HG03025 (cell line): ENCODE data around the gene NELFB.

Experiments used
- ATAC-seq: cut with Tn5 transposase; IDR thresholded peaks from one replicate; pipeline ENCODE4 v1.9.1; 2021; ENCODE audit warnings: mild to moderate bottlenecking, moderate library complexity; ENCODE audit not compliant: unreplicated experiment, low FRiP score

Gene NELFB

DNA sequence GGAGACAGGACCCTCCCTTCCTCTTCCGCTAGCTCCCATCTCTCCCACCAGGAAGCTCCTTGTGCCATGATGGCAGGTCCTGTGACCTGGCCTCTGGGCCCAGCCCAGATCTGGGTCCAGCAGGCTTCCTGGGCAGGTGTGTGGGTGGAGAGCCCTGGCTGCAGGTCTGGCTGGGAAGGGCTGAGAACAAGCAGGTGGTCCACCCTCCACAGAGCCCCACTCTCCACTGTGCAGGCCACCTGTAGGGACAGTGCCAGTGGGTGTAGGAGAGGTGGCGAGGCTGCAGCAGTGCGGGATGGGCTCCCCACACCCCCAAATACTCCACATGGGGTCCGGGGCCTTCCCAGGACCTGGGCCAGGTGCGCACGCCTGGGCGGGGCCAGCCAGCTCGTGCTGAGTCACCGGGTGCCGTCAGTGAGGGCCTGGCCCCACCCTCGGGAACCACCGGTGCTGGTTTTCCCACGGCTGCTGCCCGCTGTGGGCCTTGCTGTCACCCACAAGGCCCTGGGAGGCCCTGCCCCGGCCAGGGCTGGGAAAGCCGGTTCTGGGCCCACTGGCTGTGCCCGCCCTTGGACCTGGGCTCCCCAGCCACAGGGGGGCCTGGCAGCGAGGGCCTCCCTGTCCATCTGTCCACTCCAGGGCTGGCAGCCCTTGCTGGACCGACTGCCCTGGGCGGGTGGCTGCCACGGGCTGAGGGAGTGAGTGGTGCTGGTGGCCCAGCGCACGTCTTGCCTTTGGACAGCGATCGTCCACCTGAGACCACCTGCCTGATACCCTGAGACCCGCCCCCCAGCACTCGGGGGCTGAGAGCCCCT lies 56.3 kb downstream of the NELFB start:
- no peak for ATAC-seq

DNA sequence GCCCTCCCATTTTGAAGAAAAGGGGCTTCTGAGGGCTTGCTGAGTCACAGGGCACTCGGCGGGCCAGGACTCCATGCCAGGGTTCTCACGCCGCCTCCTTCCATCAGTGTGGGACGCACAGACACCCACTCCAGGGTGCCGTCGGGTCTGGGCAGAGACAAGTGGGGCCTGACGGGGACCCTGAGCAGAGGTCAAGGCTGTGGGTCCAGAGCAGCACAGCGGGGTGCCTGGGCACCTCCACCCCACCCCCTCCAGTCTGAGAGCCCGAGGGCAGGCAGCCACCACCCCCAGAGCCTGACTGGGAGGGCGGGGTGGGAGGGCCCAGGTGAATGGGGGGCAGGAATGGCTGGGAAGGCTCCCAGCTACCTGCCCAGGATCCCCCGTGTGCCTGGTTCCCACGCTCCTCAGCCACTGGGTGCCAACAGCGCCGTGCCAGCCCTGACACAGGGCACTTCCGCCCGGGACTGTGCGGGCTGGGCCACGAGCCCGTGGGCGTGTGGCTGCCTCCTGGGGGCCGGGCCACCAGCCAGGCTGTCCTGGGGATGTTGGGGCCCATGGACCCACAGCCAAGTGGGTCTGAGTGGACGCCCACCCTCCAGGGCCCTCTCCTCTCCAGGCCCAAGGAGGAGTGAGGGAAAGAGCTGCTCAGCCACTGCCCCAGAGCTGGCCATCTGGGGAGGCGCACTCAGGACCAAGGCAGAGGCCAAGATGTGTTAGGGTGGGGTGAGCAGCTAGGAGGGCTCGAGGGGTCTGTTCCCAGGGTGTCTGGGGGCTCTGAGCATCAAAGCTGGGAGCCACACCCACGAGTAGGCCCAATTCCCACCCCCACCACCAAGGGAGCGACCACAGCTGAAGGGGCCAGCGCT lies 57.1 kb downstream of the NELFB start:
- no peak for ATAC-seq

DNA sequence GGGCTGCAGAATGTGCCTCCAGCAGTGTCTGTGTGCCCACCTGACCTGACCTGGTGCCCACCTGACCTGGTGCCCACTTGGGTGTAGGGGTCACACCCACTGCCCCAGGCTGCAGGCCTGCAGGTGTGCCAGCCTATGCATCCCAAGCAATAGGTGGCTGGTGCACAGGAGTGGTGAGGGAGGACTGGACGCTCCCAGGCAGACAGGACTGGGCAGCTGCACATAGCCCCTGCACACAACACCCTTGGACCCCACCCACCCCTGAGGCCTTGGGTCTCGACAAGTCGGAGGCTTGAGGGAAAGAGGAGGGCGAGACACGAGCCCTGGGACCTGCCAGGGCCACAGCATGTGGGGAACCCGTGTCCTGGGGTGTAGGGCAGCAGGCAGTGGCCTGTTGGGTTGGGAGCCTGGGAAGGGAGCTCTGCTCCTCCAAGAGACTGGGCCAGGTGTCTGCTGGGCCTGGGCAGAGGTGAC lies 57.8 kb downstream of the NELFB start:
- ATAC-seq, result no peak

DNA sequence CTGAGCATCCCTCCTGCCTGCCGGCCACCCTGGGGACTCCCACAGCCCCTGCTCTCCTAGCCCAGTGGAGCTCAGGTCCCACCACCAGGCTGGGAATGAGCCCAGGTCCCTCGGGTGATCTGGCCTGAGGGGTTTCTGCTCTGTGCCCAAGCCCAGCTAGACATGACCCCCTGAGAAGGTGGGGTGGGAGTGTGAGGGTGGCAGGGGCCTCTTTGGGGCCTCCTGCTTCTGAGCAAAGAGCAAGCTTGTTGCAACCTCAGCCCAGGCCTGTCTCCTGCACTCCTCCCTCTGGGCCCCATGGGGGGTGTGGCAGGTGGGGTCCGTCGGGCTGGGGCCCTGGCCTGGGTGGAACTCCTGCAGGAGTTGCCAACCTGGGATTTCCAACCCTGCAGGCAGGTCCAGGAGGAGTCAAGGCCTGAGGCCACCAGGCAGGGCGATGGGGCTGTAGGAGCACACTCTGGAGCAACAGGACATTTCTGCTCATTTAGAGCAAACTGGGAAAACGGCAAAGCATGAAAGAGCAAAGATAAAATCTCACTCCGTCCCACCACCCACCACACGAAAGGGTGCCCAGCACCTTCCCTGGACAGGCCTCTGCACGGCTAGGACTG lies 58.3 kb downstream of the NELFB start:
- no peak for ATAC-seq

DNA sequence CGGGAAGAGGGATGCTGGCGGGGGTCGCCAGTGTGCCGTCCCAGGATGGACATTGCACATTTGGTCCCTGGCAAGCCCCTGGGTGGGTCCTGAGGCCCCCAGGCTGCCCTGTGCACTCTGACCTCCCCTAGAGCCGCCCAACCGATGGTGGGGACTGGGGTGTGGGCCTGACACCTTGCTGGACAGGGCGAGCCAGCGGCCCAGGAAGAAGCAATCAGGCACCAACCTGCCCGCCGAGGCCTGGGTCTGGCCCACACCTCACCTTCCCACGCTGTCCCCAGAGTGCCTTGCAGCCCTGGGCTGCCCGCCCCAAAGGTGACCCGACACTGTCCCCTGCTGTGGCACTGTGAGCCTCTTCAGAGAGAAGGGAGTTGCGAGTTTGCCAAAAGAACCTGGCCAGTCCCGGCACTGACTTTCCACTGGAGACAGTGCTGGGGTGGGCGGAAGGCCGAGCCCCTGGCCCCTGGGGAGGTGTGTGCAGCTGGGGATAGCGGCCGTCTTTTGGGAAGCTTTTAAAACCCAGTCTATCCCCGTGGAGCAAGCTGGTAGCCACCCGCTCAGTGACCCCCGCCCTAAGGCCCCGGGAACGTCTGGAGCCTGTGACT lies 58.9 kb downstream of the NELFB start:
- ATAC-seq, result no peak

DNA sequence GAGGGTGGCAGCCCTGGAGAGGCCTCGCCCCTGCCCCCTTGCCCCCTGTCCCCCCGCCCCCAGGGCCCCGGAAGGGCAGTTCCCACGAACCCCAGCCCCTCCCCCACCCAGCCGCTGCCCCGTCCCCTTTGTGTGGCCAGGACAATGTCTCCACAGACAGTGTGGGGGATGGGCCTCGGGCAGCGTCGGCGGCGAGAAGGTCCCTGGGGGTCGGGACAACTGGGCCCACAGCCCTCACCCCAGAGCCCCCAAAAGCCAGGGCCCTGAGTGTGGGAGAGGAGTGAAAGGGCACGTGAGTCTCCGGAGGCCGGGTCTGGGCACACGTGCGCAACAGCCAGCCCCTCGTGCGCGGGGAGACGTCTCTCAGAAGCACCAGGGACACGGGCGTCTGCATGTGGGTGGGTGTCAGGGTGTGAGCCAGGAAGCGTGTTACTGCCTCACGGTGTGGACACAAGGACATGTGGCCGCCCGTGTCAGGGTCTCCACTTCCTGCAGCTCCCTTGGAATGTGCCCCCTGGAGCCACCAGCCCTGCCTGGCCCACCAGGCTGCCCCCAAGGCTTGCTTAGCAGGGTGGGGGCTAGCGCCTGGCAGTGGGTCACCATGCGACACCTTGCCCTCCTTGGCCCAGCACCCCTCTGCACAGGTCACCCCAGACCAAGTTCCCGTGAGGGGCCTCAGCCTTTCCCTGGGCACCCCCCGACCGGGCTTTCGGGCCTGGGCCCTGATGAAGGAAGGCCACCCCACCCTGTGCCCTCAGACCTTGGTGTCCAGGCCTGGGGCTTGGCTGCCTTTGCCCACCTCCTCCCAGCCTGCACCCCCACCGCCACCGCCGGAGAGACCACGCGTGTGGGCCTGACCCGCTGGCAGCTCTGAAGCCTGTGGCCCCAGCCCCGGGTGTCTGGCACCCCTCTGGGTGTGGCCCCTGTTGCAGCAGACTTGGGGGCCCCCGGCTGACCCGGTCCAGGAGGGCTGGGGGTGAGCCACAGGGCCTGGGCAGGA lies 59.7 kb downstream of the NELFB start:
- no peak for ATAC-seq

DNA sequence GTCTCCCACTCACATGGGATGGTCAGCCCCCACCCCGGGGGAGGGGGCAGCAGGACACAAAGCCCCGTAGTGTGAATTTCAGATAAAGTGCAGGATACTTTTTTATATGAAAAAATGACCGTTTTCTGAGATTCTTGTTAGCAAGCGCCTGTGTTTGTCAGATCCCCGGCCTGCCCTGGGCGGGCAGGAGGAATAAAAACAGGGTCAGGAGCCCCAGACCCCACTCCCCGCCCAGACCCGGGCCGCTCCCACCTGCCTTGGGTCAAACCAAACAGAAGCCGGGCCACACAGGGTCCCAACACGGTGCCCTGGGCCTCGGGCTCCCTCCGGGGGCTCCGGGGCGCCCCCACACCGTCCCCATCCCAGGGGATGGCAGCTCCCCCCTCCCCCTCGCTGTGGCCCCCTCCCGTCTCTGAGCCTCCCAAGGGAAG lies 60.5 kb downstream of the NELFB start:
- ATAC-seq, result no peak

DNA sequence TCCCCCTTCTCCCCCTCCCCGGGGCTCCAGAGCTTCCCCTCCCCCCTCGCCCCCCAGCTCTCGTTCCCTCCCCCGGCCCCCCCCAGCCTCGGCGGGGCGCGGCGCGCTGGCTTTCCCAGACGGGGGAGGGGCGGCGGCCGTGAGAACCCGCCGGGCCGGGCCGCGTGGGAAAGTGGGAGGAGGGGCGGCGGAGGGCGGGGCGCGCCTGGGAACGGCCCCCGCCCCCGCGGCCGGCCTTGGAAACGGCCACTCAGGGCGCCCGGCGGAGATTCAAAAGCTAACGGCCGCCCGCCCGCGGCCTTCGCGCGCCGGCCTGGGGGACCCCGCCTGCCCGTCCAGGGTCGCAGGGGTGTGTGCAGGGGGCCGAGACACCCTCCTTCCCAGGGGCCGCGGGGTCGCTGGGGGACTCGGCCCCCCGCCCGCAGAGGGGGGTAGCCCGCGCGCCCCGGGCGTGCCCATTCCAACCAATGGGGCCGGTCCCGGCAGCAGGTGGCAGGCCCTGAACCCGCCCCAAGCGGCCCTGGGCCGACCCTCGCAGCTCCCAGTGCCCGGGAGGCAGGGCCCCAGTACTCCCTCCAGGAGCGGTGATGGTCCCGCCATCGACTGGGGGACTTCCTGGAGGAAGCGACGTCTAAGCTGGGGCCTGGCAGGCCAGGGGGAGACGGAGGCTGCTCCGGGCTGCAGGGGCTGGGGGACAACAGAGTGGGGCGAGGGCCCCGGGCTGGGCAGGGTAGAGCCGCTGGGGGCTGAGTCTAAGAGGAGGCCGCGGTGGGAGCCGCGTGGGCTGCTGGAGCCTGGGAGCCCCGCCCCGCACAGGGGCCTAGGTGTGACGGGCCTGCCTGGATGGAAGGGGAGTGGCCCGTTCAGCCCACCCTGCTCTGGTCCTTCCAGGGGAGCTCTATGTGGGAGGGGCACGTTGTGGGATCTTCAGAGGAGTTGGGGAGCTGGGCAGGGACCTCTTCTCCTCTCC lies 61.2 kb downstream of the NELFB start:
- ATAC-seq, result no peak

DNA sequence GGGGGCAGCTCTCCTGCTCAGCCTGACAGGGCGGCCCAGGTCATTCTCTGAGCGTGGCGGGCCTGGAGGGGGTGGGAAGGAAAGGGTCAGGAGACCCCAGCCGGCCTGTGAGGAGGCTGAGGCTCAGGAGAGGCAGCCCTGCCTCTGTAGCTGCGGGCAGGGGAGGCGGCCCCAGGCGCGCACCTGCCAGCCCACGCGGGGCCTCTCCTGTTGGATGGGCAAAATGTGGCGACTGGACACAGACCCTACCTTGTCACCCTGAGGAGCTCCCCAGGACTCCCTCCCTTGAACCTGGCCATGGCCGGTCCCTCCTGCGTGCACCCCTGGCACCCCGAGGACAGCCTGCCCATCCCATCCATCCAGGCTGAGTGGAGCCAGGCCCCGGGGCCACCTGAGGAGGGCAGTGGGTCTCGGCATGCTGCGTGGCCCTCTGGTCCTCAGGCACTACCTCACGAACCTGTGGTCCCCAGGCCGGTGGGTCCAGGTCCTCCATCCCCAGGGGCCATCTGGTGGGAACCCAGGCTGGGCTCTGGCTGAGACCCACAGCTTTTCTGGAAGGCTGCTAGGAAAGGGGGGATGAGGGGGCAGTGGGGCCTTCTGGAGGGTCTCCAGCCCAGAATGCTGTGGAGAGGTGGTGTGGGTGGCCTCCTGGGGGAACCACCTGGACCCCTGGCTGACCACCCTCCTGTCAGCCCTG lies 62.0 kb downstream of the NELFB start:
- no peak for ATAC-seq

DNA sequence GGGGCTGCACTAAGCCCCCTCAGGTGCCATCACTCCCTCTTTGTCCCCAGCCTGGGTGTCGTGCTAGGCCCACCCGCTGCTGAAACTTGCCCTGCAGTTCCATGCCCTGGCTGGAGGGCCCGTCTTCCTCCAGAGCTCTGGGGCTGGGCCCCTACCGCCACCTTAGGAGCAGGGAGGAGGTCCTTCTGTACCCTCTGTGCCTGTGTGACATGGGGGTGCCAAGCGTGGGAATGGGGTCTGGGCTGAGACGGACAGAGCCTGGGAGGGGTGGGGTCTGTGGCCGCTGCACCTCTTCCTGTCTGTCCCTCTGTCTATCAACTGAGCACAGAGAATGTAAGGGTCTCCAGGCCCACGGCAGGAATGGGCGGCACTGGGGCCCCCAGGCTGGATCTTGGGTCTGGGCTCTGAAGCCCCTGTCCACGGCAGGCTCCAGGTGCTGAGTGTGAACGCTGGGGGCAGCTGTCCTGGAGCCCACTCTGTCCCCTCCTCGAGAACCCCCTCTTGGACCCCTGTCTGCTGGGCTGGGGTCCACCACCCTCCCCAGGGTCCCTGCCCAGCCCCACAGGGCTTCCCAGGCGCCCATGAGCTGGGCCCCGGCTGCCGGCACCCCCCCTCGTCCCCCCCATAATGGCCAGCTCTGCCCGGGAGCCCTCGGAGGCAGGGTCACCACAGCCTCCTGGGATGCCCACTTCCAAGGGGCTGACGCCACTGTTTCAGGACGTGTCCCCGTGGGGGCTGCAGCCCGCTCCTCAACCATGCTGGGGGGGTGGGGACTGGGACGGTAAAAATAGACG lies 62.8 kb downstream of the NELFB start:
- no peak for ATAC-seq

DNA sequence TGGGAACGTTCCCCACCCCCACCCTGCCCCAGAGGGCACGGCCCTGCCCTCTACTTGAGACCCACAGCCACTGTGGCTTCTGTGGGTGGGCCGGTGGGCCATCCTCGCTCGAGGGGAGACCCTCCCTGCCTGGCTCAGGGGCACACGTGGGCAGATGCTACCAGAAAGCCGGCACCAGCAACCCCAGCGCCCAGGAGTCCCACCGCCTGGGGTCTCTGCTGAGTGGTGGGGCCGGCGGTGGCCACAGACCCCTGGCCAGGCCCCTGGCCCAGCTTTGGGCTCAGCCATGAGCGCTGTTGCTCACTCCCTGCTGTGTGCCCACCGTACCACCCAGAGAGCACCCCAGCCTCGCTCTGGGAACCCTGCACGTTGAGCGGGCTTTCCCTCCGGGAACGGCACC lies 63.5 kb downstream of the NELFB start:
- ATAC-seq, result no peak

DNA sequence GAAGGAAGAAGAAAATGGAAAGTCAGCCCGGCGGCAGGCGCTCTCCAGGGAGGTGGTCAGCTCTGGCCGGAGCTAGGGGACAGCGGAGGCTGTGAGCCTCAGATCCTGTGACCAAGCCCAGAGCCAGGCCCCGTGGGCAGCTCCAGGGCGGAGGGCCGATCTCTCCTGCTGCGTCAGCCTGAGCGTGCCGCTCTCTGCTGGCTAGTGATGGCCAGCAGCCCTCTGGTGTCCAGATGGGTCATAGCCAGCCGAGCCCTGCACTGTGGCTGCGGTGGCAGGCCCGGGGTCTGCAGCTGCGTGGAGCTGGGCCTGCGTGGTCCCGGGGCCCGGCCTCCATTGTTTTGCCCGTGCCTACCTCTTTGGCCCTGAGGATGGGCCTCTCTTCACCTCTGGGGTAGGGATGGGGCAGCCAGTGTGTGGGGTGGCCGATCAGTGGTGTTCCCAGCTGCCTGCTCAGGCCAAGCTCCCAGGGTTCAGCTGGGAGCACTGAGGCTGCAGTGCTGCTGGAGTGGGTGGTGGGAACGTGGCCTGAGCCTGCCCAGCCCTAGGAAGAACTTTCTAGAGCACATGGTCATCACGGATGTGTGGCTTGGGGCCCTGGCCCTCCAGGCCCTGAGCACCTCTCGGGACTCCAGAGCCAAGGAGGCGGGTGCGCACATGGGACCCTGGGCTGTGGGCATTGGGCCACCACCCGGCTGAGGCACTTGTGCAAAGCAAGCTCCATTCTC lies 64.0 kb downstream of the NELFB start:
- no peak for ATAC-seq

DNA sequence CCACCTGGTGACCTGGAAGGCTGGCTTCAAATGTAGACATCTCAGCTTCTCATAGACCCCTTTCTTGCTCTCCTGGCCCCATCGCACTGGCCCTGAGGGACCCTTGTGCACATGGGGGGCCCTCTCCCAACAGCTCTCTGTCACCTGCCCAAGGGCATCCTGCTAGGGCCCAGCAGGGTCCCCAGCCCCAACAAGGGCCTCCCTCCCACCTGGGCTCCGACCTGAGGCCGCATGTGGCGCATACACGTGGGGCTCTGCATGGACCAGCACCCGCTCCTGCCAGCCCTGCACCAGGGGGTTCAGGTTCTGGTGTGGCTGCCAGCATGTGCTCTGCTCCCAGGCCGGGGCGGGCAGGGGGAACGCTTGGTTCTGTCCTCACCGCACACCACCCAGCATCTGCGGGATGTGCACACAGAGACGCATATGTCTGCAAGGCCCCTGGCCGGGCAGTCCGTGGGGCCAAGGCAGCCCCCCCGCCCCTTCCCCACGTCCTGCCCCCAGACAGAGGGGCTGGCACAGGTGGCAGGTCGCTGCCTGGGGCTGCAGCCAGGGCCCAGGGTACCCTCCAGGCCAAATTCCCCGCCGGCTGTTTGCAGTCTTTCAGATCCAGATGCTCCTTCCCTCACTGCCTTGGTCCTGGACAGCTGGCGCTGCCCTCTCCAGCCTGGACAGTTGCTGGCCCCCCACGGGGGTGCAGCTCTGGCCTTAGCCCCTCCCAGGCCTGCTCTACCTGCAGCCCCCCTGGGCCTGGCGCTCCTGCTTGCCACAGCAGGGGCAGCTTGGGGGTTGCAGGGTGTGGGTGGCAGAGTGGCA lies 64.8 kb downstream of the NELFB start:
- ATAC-seq, result no peak

DNA sequence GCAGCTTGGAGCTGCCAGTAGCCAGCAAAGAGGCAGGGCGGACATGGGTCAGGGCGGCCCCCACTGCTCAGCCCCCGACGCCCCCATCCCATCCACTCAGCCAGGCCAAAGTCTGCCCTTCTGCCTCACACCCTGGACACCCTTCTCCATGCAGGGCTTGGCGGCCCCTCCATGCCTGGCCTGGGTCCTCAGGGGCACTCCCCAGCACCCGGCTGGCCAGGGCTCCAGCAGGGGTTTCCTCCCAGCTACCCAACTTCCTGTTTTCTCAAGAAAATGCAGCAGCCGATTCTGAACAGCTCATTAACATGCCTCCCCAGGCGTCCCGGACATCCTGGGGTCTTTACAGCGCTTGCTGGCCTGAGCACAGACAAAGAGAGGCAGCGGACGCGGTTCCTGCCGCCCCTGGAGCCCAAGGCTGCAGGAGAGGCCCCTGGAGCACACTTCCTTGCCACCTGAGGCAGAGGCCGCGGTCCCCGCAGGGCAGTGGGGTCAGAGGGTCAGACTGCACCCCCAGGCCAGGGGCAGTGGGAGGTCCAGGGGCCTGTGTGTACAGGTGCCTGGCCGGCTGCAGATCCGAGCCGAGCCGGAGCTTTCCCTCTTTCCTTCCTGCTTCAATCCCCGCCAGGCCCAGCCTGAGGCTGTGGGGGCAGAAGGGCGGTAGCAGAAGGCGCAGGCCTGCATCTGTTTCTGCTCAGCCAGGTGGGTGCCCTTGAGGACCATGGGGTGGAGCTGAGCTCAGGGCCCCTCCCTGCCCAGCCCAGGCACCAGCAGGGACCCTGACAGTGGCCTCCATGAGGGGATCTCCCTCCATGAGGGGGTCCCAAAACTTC lies 65.6 kb downstream of the NELFB start:
- ATAC-seq, result no peak
